Uterus (tissue), 4 donors: Measurements from ENCODE around the gene TMEM119. TPM values are rescaled to one million over a fixed set of nuclear protein-coding genes. Genes with fewer than 3 reads are reported as not detected.

ENCODE experiments used
- DNase-seq, 2 donors: peaks; one replicate each; pipeline ENCODE4 v3.0.0-alpha.2; 2019 to 2020
- H3K27ac ChIP-seq, 2 donors: fragments of 200-600 bp; sonication (generic); 1 replicate in 1 of 2; 2 replicates in 1 of 2; pipeline ENCODE4 v1.5.1; 2016 to 2018
- H3K27me3 ChIP-seq, 2 donors: fragments of 200-600 bp; sonication (generic); one replicate each; pipeline ENCODE4 v1.5.1; 2018 to 2019; ENCODE audit warnings: control low read depth in 1 of 2
- H3K36me3 ChIP-seq, 2 donors: fragments of 200-600 bp; sonication (generic); one replicate each; pipeline ENCODE4 v1.5.1; 2019; ENCODE audit warnings: control low read depth in 1 of 2
- H3K4me1 ChIP-seq, 2 donors: fragments of 200-600 bp; sonication (generic); one replicate each; pipeline ENCODE4 v1.5.1; 2018 to 2019; ENCODE audit warnings: control low read depth in 1 of 2
- H3K4me3 ChIP-seq, 2 donors: fragments of 200-600 bp; sonication (generic); 1 replicate in 1 of 2; 2 replicates in 1 of 2; pipeline ENCODE4 v1.5.1; 2018 to 2019; ENCODE audit warnings: mild to moderate bottlenecking in 1 of 2
- H3K9me3 ChIP-seq, 2 donors: fragments of 200-600 bp; sonication (generic); one replicate each; pipeline ENCODE4 v1.5.1; 2019; ENCODE audit warnings: control low read depth in 1 of 2
- POLR2A ChIP-seq, 2 donors: fragments of 450-650 bp; IDR thresholded peaks; one replicate each; pipeline ENCODE4 v1.6.1; 2016; ENCODE audit warnings: antibody characterized with exemption in 2 of 2, mild to moderate bottlenecking in 1 of 2, moderate library complexity in 1 of 2
- intact Hi-C: fragments of 100-400 bp; cut with DNase I; formaldehyde crosslinking; loops from one replicate; pipeline ENCODE4 v1.15.1; 2023; ENCODE audit warnings: low total_unique reads
- microRNA-seq: library from miRNA; unstranded; fragments of <30 nt; microRNA quantifications from one replicate; pipeline ENCODE4, GENCODE V29; 2016; ENCODE audit warnings: borderline microRNAs expressed, borderline replicate concordance
- total RNA-seq, 4 donors: library from RNA; depleted of rRNA in 3 of 4; stranded (reverse); fragments of >200 nt in 3 of 4; gene quantifications; one replicate each; pipeline versions ENCODE4 v1.1.0 to v1.2.4, GENCODE V29; 2014 to 2023
- TF ChIP-seq, protein P1 (sequence below), 4 experiments: fragments of 200-600 bp in 2 of 4; fragments of 450-650 bp in 2 of 4; sonication (generic) in 2 of 4; IDR thresholded peaks; one replicate each; pipeline ENCODE4 v1.5.1; 2016 to 2019; ENCODE audit warnings: antibody characterized with exemption in 4 of 4, mild to moderate bottlenecking in 2 of 4, moderate library complexity in 1 of 4
- donor health status: DM: yes; HTN: yes; CAD: no.

Gene TMEM119
- total RNA-seq, 4 donors from 2014 or later: 9.1 to 102 (median 12.4) TPM

DNA sequence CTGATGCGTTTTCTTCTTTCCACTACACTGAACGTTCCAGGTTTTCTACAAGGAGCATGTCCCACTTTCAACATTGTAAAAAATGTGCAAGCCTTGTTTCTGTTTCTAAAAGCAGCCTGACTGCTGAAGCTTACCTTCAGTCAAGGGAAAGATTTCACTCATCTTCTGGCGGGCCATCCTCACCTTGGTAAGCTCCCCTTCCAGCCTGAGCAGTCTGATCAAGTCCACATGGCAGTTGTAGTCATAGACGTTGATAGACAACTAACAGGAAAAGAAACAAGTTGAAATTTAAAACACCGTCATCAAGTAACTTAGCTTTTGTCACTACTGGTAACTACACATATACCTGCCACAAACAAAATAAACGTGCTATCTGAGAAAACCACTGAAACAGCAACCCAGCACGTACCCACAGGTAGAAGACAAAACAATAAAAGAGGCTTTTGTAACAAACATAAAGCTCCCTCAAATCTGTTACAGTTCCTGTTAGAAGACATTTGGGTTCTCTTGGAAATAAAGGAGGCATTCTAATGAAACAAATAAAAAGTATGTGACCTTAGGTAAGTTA lies 48.8 kb downstream of the TMEM119 start:
- H3K36me3 ChIP-seq: no peaks in the 10 kb centered on the region
- H3K9me3 ChIP-seq: no peaks in the 10 kb centered on the region
- TF ChIP-seq POLR2A (IDR thresholded peaks at IDR 0.05): no peak
- no peak overlapping the region for H3K4me3 ChIP-seq
- H3K27me3 ChIP-seq: no peaks in the 10 kb centered on the region
- no peak for DNase-seq
- peaks cover 0 to 2% of the 10 kb centered on the region in 2 donors for H3K4me1 ChIP-seq
- H3K27ac ChIP-seq: no peak overlapping the region
- intact Hi-C loops: no loop called here

DNA sequence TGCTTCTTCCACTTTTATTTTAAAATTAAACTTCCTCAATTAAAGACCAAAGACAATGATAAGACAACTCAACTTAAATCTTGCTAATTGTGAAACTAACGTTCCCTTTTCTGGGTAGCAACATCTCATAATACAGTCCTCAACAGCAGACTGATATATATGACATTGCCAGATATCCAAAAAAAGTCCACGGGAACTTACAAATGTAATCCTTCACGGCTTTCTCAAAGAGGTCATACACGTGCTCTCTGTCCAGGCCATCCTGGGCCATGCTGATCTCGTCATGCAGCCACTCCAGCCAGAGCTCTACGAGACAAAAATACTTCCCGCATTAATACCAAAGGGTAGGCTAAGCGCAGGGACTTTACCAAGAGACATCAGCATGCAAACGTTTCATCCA lies 50.2 kb downstream of the TMEM119 start:
- no peaks in the 10 kb centered on the region for H3K9me3 ChIP-seq
- TF ChIP-seq POLR2A (IDR thresholded peaks at IDR 0.05): no peak
- TF ChIP-seq, protein P1, sequence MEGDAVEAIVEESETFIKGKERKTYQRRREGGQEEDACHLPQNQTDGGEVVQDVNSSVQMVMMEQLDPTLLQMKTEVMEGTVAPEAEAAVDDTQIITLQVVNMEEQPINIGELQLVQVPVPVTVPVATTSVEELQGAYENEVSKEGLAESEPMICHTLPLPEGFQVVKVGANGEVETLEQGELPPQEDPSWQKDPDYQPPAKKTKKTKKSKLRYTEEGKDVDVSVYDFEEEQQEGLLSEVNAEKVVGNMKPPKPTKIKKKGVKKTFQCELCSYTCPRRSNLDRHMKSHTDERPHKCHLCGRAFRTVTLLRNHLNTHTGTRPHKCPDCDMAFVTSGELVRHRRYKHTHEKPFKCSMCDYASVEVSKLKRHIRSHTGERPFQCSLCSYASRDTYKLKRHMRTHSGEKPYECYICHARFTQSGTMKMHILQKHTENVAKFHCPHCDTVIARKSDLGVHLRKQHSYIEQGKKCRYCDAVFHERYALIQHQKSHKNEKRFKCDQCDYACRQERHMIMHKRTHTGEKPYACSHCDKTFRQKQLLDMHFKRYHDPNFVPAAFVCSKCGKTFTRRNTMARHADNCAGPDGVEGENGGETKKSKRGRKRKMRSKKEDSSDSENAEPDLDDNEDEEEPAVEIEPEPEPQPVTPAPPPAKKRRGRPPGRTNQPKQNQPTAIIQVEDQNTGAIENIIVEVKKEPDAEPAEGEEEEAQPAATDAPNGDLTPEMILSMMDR (IDR thresholded peaks at IDR 0.05): no peak
- H3K4me3 ChIP-seq: no peak overlapping the region
- H3K27ac ChIP-seq: no peak overlapping the region
- intact Hi-C loops: no loop called here
- no peaks in the 10 kb centered on the region for H3K36me3 ChIP-seq
- no peaks in the 10 kb centered on the region for H3K4me1 ChIP-seq
- H3K27me3 ChIP-seq: no peaks in the 10 kb centered on the region
- no peak for DNase-seq

DNA sequence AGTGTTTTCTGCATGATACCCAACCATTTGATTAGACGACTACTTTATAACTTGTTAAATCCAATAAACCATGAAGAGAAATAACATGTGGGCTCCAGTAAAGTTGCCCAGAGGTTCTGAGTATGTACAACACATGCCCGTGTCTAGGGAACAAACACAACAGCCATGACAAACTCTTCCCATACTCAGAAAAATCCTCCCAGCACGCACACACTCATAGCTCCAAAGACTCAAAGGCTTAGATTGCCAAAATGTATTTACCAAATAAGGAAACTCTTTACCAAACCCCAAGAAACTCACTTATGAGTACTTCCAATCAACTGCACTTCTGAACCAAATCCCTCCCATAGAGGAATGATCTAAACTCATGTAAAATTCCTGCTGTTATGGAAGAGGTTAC lies 54.2 kb downstream of the TMEM119 start:
- Histone ChIP-seq H3K27me3 (no peaks in the 10 kb centered on the region), H3K9me3 (no peaks in the 10 kb centered on the region), H3K27ac (no peak overlapping the region), H3K4me1 (no peaks in the 10 kb centered on the region), H3K36me3 (no peaks in the 10 kb centered on the region), H3K4me3 (no peak overlapping the region)
- intact Hi-C loops: no loop called here
- DNase-seq: no peak
- TF ChIP-seq POLR2A (IDR thresholded peaks at IDR 0.05): no peak
- TF ChIP-seq, protein P1 (IDR thresholded peaks at IDR 0.05): no peak

DNA sequence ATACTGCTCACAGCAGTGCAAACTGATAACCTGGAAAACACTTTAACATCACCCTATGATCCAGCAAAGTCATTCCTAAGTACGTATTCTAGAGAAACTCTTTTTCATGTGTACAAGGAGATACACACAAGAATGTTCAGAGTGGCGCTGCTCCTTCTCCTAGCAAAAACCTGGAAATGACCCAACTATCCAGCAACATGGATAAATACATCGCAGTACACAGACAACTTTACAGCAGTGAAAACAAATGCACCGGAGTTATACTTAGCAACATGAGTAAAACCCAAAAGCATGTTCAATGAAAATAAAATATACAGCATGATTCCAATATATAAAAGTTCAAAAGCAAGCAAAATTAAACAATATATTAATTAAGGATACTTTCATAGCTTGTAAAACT lies 55.6 kb downstream of the TMEM119 start:
- H3K27me3 ChIP-seq: no peaks in the 10 kb centered on the region
- no peak overlapping the region for H3K4me3 ChIP-seq
- H3K9me3 ChIP-seq: no peaks in the 10 kb centered on the region
- no peak for DNase-seq
- H3K4me1 ChIP-seq: no peaks in the 10 kb centered on the region
- no peak overlapping the region for H3K27ac ChIP-seq
- no peaks in the 10 kb centered on the region for H3K36me3 ChIP-seq
- intact Hi-C loops: no loop called here
- no peak for TF ChIP-seq POLR2A (IDR thresholded peaks at IDR 0.05)
- TF ChIP-seq, protein P1 (IDR thresholded peaks at IDR 0.05): no peak

Small RNAs within 50 kb of the gene (microRNA-seq; reads per million reads assigned to microRNA genes)
- not detected for gene MIR4496

Other genes starting within 250 kb of the TMEM119 start
- 10 to 100 TPM in 1 of 4 donors, 1 to 10 TPM in 3; 3.5 to 11.5 (median 4.3) TPM for gene FICD, start 82.8 kb downstream of the TMEM119 start, total RNA-seq
- 10 to 100 TPM; 16.2 to 86.1 (median 55.7) TPM for gene SART3, start 36.9 kb downstream of the TMEM119 start, total RNA-seq
- 100 to 1,000 TPM in 3 of 4 donors, 10 to 100 TPM in 1; 81.3 to 226 (median 161) TPM for gene ISCU, start 35.5 kb downstream of the TMEM119 start, total RNA-seq
- gene SELPLG, start 35.8 kb upstream of the TMEM119 start, total RNA-seq: 1 to 10 TPM; 1.5 to 6.5 (median 2.9) TPM
- 100 to 1,000 TPM; 129 to 357 (median 235) TPM for gene CORO1C, start 133.4 kb upstream of the TMEM119 start, total RNA-seq